Neural cell (in vitro differentiated cells): Measurements from ENCODE around the gene RGS14. TPM values are rescaled to one million over a fixed set of nuclear protein-coding genes. Genes with fewer than 3 reads are reported as not detected.

Source experiments
- H2AFZ ChIP-seq: fragments of 200-600, 300-800 bp; sonication (generic), shearing (Covaris generic); 2 replicates; pipeline ENCODE4 v1.6.0; 2014; ENCODE audit warnings: low read depth, mild to moderate bottlenecking, antibody characterized with exemption, low read length, moderate library complexity
- H3F3A ChIP-seq: fragments of 200-600 bp; shearing (Covaris generic); 2 replicates; pipeline ENCODE4 v1.6.1; 2016; ENCODE audit warnings: mild to moderate bottlenecking, moderate library complexity, mixed read lengths, antibody characterized with exemption, low read length; ENCODE audit not compliant: insufficient read depth, poor library complexity, severe bottlenecking
- H3K27ac ChIP-seq: fragments of 200-600, 300-800 bp; sonication (generic), shearing (Covaris generic); 2 replicates; pipeline ENCODE4 v1.5.1; 2014; ENCODE audit warnings: mild to moderate bottlenecking, low read length, moderate library complexity
- H3K27me3 ChIP-seq: fragments of 300-800, 200-600 bp; sonication (generic), shearing (Covaris generic); 2 replicates; pipeline ENCODE4 v1.6.0; 2014; ENCODE audit warnings: mild to moderate bottlenecking, low read depth, low read length, moderate library complexity; ENCODE audit not compliant: insufficient read depth
- H3K36me3 ChIP-seq: fragments of 300-800, 200-600 bp; sonication (generic), shearing (Covaris generic); 2 replicates; pipeline ENCODE4 v1.5.1; 2014; ENCODE audit warnings: mild to moderate bottlenecking, antibody characterized with exemption, low read length, moderate library complexity; ENCODE audit not compliant: insufficient read depth
- H3K4me2 ChIP-seq: fragments of 300-800, 200-600 bp; sonication (generic), shearing (Covaris generic); 2 replicates; pipeline ENCODE4 v1.6.0; 2014; ENCODE audit warnings: mild to moderate bottlenecking, low read length
- H3K4me3 ChIP-seq: fragments of 300-800, 200-600 bp; sonication (generic), shearing (Covaris generic); 2 replicates; pipeline ENCODE4 v1.5.1; 2014; ENCODE audit warnings: mild to moderate bottlenecking, low read length, moderate library complexity
- H3K79me2 ChIP-seq: fragments of 200-600 bp; shearing (Covaris generic); replicated peaks from 2 replicates; pipeline ENCODE4 v1.6.0; 2014; ENCODE audit warnings: mild to moderate bottlenecking, low read length, moderate library complexity; ENCODE audit not compliant: insufficient read depth
- H3K9ac ChIP-seq: fragments of 300-800, 200-600 bp; sonication (generic), shearing (Covaris generic); 2 replicates; pipeline ENCODE4 v1.6.1; 2016; ENCODE audit warnings: mild to moderate bottlenecking, low read length, mixed read lengths
- H3K9me2 ChIP-seq: fragments of 200-600 bp; shearing (Covaris generic); 2 replicates; pipeline ENCODE4 v1.6.1; 2016; ENCODE audit warnings: mild to moderate bottlenecking, low read length, mixed read lengths; ENCODE audit not compliant: insufficient read depth
- H3K9me3 ChIP-seq: fragments of 200-600, 300-800 bp; sonication (generic), shearing (Covaris generic); 2 replicates; pipeline ENCODE4 v1.6.1; 2016; ENCODE audit warnings: mild to moderate bottlenecking, mixed run types, low read length, moderate library complexity, mixed read lengths
- H4K20me1 ChIP-seq: fragments of 200-600 bp; shearing (Covaris generic); 2 replicates; pipeline ENCODE4 v1.6.1; 2016; ENCODE audit warnings: mild to moderate bottlenecking, mixed run types; ENCODE audit not compliant: insufficient read depth
- CTCF ChIP-seq: fragments of 450-650 bp; IDR thresholded peaks from 2 replicates; pipeline ENCODE4 v1.5.1; 2014; ENCODE audit warnings: antibody characterized with exemption, mild to moderate bottlenecking, moderate library complexity; ENCODE audit not compliant: poor library complexity, severe bottlenecking
- EP300 ChIP-seq: fragments of 450-650 bp; conservative IDR thresholded peaks from 2 replicates; pipeline ENCODE4 v1.6.1; 2014; ENCODE audit warnings: antibody characterized with exemption, mild to moderate bottlenecking, moderate library complexity; ENCODE audit not compliant: poor library complexity, severe bottlenecking
- EZH2 ChIP-seq: fragments of 200-600, 300-800 bp; shearing (Covaris generic), sonication (generic); IDR thresholded peaks from 2 replicates; pipeline ENCODE4 v1.6.1; 2014; ENCODE audit warnings: antibody characterized with exemption, low read length, borderline replicate concordance, mild to moderate bottlenecking; ENCODE audit not compliant: insufficient read depth, poor library complexity, severe bottlenecking
- MXI1 ChIP-seq: fragments of 450-650 bp; conservative IDR thresholded peaks from 2 replicates; pipeline ENCODE4 v1.6.1; 2014; ENCODE audit warnings: antibody characterized with exemption, mild to moderate bottlenecking; ENCODE audit not compliant: poor library complexity, severe bottlenecking
- POLR2AphosphoS5 ChIP-seq: IDR thresholded peaks from 2 replicates; pipeline ENCODE4 v1.6.1; 2012
- RAD21 ChIP-seq: fragments of 450-650 bp; conservative IDR thresholded peaks from 2 replicates; pipeline ENCODE4 v1.6.1; 2014; ENCODE audit warnings: antibody characterized with exemption, mild to moderate bottlenecking, moderate library complexity
- REST ChIP-seq: IDR thresholded peaks from 2 replicates; pipeline ENCODE4 v1.6.1; 2012; ENCODE audit warnings: borderline replicate concordance
- SMC3 ChIP-seq: fragments of 450-650 bp; conservative IDR thresholded peaks from 2 replicates; pipeline ENCODE4 v1.6.1; 2014; ENCODE audit warnings: antibody characterized with exemption, mild to moderate bottlenecking, moderate library complexity; ENCODE audit not compliant: poor library complexity
- TAF1 ChIP-seq: IDR thresholded peaks from 2 replicates; pipeline ENCODE4 v1.6.1; 2012; ENCODE audit warnings: low read depth
- polyA plus RNA-seq: library from polyadenylated mRNA; depleted of rRNA; stranded (reverse); fragments of >200 nt; gene quantifications from 2 replicates; pipeline ENCODE4 v1.2.3, GENCODE V29; 2014

The RGS14 gene
- polyA plus RNA-seq, 1 donor from 2014 or later = 32.3 TPM

GRCh38 chr5:177355868-177356168, 1.9 kb upstream of the RGS14 start:
- H3K9me2 ChIP-seq = no peaks in the 10 kb centered on the region
- H3K36me3 ChIP-seq = no peaks in the 10 kb centered on the region
- H3K27me3 ChIP-seq = no peaks in the 10 kb centered on the region
- no peak overlapping the region for H3K9ac ChIP-seq
- no peak overlapping the region for H3K27ac ChIP-seq
- TF ChIP-seq RAD21 = no peak
- TF ChIP-seq CTCF = no peak
- no peak for TF ChIP-seq TAF1
- TF ChIP-seq REST = no peak
- no peak for TF ChIP-seq EZH2
- no peak for TF ChIP-seq SMC3
- TF ChIP-seq POLR2AphosphoS5 = no peak
- no peak for TF ChIP-seq MXI1
- TF ChIP-seq EP300 = no peak
- no peaks in the 10 kb centered on the region for H4K20me1 ChIP-seq
- H3K4me3 ChIP-seq = no peak overlapping the region
- no peaks in the 10 kb centered on the region for H3F3A ChIP-seq
- H3K4me2 ChIP-seq = no peak overlapping the region
- H3K79me2 ChIP-seq = peaks cover 5% of the 10 kb centered on the region
- no peaks in the 10 kb centered on the region for H3K9me3 ChIP-seq
- H2AFZ ChIP-seq = no peak overlapping the region

GRCh38 chr5:177356746-177357145, 978 bp upstream of the RGS14 start:
- H3F3A ChIP-seq = no peaks in the 10 kb centered on the region
- no peak overlapping the region for H2AFZ ChIP-seq
- TF ChIP-seq EP300 (no peak), RAD21 (no peak), CTCF (no peak), SMC3 (no peak), EZH2 (no peak), TAF1 (no peak), POLR2AphosphoS5 (no peak), REST (no peak), MXI1 (no peak)
- no peaks in the 10 kb centered on the region for H3K9me3 ChIP-seq
- H3K27me3 ChIP-seq = no peaks in the 10 kb centered on the region
- H3K4me3 ChIP-seq = no peak overlapping the region
- no peaks in the 10 kb centered on the region for H3K79me2 ChIP-seq
- H4K20me1 ChIP-seq = no peaks in the 10 kb centered on the region
- no peaks in the 10 kb centered on the region for H3K9me2 ChIP-seq
- H3K4me2 ChIP-seq = no peak overlapping the region
- H3K27ac ChIP-seq = no peak overlapping the region
- H3K9ac ChIP-seq = no peak overlapping the region
- no peaks in the 10 kb centered on the region for H3K36me3 ChIP-seq
